CD8-positive, alpha-beta memory T cell (primary cell): ENCODE measurements around the gene C20orf144. TPM values are rescaled to one million over a fixed set of nuclear protein-coding genes. Genes with fewer than 3 reads are reported as not detected.

ENCODE experiments used
- CTCF ChIA-PET: fragments of 350-600 bp; sonication (Branson Sonifier 250); formaldehyde crosslinking; loops from one replicate; lab custom pipeline; 2021; ENCODE audit warnings: antibody characterized with exemption; lab: Charles Lee
- POLR2A ChIA-PET: fragments of 350-600 bp; sonication (Branson Sonifier 250); formaldehyde crosslinking; loops from one replicate; lab custom pipeline; 2021; ENCODE audit warnings: antibody characterized with exemption; lab: Charles Lee
- DNase-seq, 5 donors: peaks; one replicate each; pipeline versions ENCODE4 v3.0.0 to v3.0.0-alpha.2; 2020 to 2022; ENCODE audit warnings: mixed read lengths in 1 of 5
- H3K27ac ChIP-seq: one replicate; pipeline ENCODE4 v1.7.0; 2013; ENCODE audit warnings: low read depth, mild to moderate bottlenecking, low read length, moderate library complexity
- H3K27me3 ChIP-seq: 2 replicates; pipeline ENCODE4 v1.7.0; 2013; ENCODE audit warnings: low read length, mild to moderate bottlenecking; ENCODE audit not compliant: insufficient read depth, poor library complexity, severe bottlenecking
- H3K36me3 ChIP-seq: 2 replicates; pipeline ENCODE4 v1.7.0; 2013; ENCODE audit warnings: mild to moderate bottlenecking, low read length, moderate library complexity; ENCODE audit not compliant: insufficient read depth
- H3K4me1 ChIP-seq: 2 replicates; pipeline ENCODE4 v1.7.0; 2013; ENCODE audit warnings: mild to moderate bottlenecking, low read length, moderate library complexity; ENCODE audit not compliant: insufficient read depth
- H3K4me3 ChIP-seq: 2 replicates; pipeline ENCODE4 v1.7.0; 2013; ENCODE audit warnings: mild to moderate bottlenecking, low read length
- H3K9me3 ChIP-seq: 2 replicates; pipeline ENCODE4 v1.7.0; 2013; ENCODE audit warnings: mild to moderate bottlenecking, low read length
- H3K27ac Mint-ChIP-seq, 8 donors: one replicate each; pipeline ENCODE4 v1.8.0; 2020 to 2021; ENCODE audit warnings: mixed read lengths in 8 of 8, mild to moderate bottlenecking in 6 of 8, inconsistent platforms in 3 of 8, moderate library complexity in 3 of 8
- H3K27me3 Mint-ChIP-seq, 2 donors: one replicate each; pipeline ENCODE4 v1.8.0; 2020 to 2021; ENCODE audit warnings: mixed read lengths in 2 of 2, mild to moderate bottlenecking in 1 of 2, moderate library complexity in 1 of 2
- H3K36me3 Mint-ChIP-seq, 3 donors: one replicate each; pipeline ENCODE4 v1.8.0; 2020 to 2021; ENCODE audit warnings: mixed read lengths in 3 of 3, inconsistent platforms in 1 of 3, mild to moderate bottlenecking in 1 of 3
- H3K4me1 Mint-ChIP-seq, 3 donors: one replicate each; pipeline ENCODE4 v1.8.0; 2020 to 2021; ENCODE audit warnings: mixed read lengths in 3 of 3, inconsistent platforms in 1 of 3, mild to moderate bottlenecking in 1 of 3
- H3K4me3 Mint-ChIP-seq, 7 donors: one replicate each; pipeline ENCODE4 v1.8.0; 2020 to 2021; ENCODE audit warnings: mixed read lengths in 7 of 7, mild to moderate bottlenecking in 6 of 7, moderate library complexity in 4 of 7, inconsistent platforms in 2 of 7
- H3K9me3 Mint-ChIP-seq, 5 donors: one replicate each; pipeline ENCODE4 v1.8.0; 2020 to 2022; ENCODE audit warnings: mixed read lengths in 5 of 5, mild to moderate bottlenecking in 3 of 5, moderate library complexity in 2 of 5, inconsistent platforms in 1 of 5
- polyA plus RNA-seq: library from polyadenylated mRNA; unstranded; fragments of 300-500 nt; fragmentation: Illumina TruSeq; gene quantifications from one replicate; pipeline ENCODE4 v1.2.3, GENCODE V29; 2021
- total RNA-seq, 2 experiments: library from RNA; stranded (reverse); gene quantifications; one replicate each; pipeline ENCODE4 v1.2.3, GENCODE V29; 2021

Gene C20orf144
- total and polyA plus RNA-seq, 3 experiments from 2014 or later, result 0.16 to 0.24 TPM; not detected in 1

GRCh38 chr20:33707668-33708067 is 45.5 kb downstream of the C20orf144 start:
- H3K27ac ChIP-seq, result no peak overlapping the region
- H3K4me3 Mint-ChIP-seq, result no peak overlapping the region
- peaks cover 8 to 47% (median 9%) of the 10 kb centered on the region in 3 donors for H3K36me3 Mint-ChIP-seq
- no peak for DNase-seq
- no peaks in the 10 kb centered on the region for H3K9me3 ChIP-seq
- POLR2A ChIA-PET, result no interaction called here
- no peaks in the 10 kb centered on the region for H3K9me3 Mint-ChIP-seq
- no peaks in the 10 kb centered on the region for H3K27me3 Mint-ChIP-seq
- H3K27ac Mint-ChIP-seq, result peak overlapping the region in 1 of 8 donors; percentile 42
- CTCF ChIA-PET, result no interaction called here
- H3K4me1 Mint-ChIP-seq, result peaks cover 0 to 16% (median 0%) of the 10 kb centered on the region in 3 donors
- H3K27me3 ChIP-seq, result no peaks in the 10 kb centered on the region
- no peaks in the 10 kb centered on the region for H3K4me1 ChIP-seq
- no peak overlapping the region for H3K4me3 ChIP-seq
- H3K36me3 ChIP-seq, result peaks cover 12% of the 10 kb centered on the region

DNA sequence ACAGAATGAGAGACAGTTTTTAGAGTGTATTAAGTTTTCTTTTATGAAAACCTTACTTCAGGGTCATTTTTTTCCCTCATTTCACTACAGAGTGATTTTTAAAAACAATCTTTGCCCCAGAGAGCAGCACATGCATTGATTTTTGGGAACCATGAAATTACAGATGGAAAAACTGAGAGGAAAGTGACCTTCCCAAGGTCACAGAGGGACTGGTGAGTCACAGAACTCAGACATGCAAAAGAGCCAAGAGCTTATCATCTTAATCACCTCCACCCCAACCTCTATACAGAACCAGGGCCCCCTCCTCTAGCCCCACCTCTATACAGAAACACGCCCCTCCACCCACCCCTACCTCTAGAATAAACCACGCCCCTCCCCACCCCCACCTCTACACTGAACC is 47.3 kb downstream of the C20orf144 start:
- Histone ChIP-seq H3K27me3 (no peaks in the 10 kb centered on the region), H3K4me1 (no peaks in the 10 kb centered on the region), H3K36me3 (peaks cover 17% of the 10 kb centered on the region), H3K27ac (no peak overlapping the region), H3K9me3 (no peaks in the 10 kb centered on the region), H3K4me3 (no peak overlapping the region)
- Mint-ChIP-seq H3K9me3 (no peaks in the 10 kb centered on the region), H3K36me3 (peaks cover 12 to 60% (median 18%) of the 10 kb centered on the region in 3 donors), H3K27me3 (no peaks in the 10 kb centered on the region), H3K4me1 (peaks cover 6 to 16% (median 9%) of the 10 kb centered on the region in 3 donors), H3K27ac (no peak overlapping the region), H3K4me3 (no peak overlapping the region)
- POLR2A ChIA-PET, result interaction anchor here (1.2 kb wide), 1 partner anchor 19 kb away, joined by 5 read pairs; no protein-coding TSS in a partner anchor
- DNase-seq, result no peak
- CTCF ChIA-PET, result no interaction called here

DNA sequence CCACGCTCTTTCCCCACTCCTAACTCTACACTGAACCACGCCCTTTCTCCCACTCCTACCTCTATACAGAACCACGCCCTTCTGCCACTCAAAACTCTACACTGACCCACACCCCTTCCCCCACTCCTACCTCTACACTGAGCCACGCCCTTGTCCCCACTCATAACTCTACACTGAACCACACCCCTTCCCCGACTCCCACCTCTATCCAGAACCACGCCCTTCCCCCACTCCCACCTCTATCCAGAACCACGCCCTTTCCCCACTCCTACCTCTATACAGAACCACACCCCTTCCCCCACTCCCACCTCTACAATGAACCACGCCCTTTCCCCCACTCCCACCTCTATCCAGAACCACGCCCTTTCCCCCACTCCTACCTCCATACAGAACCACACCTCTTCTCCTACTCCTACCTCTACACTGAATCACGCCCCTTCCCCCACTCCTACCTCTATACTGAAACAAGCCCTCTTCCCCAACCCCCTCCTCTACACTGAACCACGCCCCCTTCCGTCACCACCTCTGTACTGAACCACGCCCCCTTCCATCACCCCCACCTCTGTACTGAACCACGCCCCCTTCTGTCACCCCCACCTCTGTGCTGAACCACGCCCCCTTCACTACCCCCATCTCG is 47.9 kb downstream of the C20orf144 start:
- DNase-seq, result no peak
- H3K27ac ChIP-seq, result no peak overlapping the region
- Mint-ChIP-seq H3K4me1 (peaks cover 6 to 16% (median 9%) of the 10 kb centered on the region in 3 donors), H3K36me3 (peaks cover 12 to 62% (median 18%) of the 10 kb centered on the region in 3 donors), H3K27me3 (no peaks in the 10 kb centered on the region), H3K27ac (peak overlapping the region in 3 of 8 donors; percentile 54 to 76 (median 75)), H3K4me3 (no peak overlapping the region), H3K9me3 (no peaks in the 10 kb centered on the region)
- H3K27me3 ChIP-seq, result no peaks in the 10 kb centered on the region
- ChIA-PET POLR2A (no interaction called here), CTCF (no interaction called here)
- no peaks in the 10 kb centered on the region for H3K9me3 ChIP-seq
- H3K4me3 ChIP-seq, result no peak overlapping the region
- peaks cover 17% of the 10 kb centered on the region for H3K36me3 ChIP-seq
- no peaks in the 10 kb centered on the region for H3K4me1 ChIP-seq

DNA sequence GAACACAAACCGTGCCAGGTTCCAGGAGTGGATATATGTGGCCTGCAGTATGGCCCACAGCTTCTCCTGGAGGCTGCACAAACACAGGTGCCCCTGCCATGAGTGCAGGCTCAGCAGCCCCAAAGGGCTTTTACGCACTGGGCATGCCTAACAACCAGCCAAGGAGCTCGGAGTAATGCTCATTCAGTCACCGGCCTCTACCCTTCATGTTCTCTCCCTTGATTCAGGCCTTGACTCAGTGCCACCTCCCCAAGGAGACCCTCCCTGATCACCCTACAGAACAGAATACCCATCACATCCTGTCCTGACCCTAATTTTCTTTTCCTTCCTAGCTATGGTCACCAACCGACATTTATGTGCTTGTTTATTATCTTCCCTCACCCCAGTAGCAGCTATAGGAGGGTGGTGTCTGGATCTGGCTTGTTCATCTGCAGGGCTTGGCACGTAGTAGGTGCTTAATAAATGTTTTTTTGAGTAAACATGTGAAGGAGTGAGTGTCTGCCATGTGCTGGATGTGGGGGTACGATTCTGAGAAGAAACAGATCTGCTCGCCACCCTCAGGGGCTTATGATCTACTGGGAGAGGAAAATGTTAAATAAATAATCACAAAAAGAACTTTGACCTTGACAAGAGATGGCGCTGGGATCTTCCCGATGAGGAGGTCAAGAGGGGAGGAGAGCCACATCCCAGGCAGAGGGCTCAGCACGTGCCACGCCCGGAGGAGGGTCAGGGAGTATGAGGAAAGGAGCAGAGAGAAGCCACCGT is 48.7 kb downstream of the C20orf144 start:
- no peaks in the 10 kb centered on the region for H3K4me1 ChIP-seq
- no peak for DNase-seq
- no peaks in the 10 kb centered on the region for H3K27me3 ChIP-seq
- POLR2A ChIA-PET, result no interaction called here
- H3K9me3 ChIP-seq, result no peaks in the 10 kb centered on the region
- CTCF ChIA-PET, result no interaction called here
- H3K4me3 ChIP-seq, result no peak overlapping the region
- H3K36me3 ChIP-seq, result peaks cover 17% of the 10 kb centered on the region
- H3K4me3 Mint-ChIP-seq, result no peak overlapping the region
- H3K4me1 Mint-ChIP-seq, result peaks cover 6 to 16% (median 9%) of the 10 kb centered on the region in 3 donors
- peaks cover 12 to 64% (median 18%) of the 10 kb centered on the region in 3 donors for H3K36me3 Mint-ChIP-seq
- no peak overlapping the region for H3K27ac ChIP-seq
- H3K9me3 Mint-ChIP-seq, result no peaks in the 10 kb centered on the region
- H3K27me3 Mint-ChIP-seq, result no peaks in the 10 kb centered on the region
- H3K27ac Mint-ChIP-seq, result peak overlapping the region in 2 of 8 donors; percentile 66 to 84

DNA sequence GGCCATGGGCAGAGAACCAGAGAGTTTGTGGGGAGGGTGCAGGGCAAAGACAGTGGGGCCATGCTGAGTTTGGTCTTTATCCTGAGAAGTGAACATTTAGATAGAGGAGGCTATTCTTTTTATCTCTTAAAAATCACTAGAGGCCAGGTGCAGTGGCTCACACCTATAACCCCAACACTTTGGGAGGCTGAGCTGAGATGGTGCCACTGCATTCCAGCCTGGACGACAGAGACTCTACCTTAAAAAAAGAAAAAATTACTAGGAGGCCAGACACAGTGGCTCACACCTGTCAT is 49.3 kb downstream of the C20orf144 start:
- Mint-ChIP-seq H3K36me3 (peaks cover 12 to 67% (median 18%) of the 10 kb centered on the region in 3 donors), H3K27ac (peak overlapping the region in 2 of 8 donors; percentile 84 to 89), H3K4me1 (peaks cover 10 to 20% (median 15%) of the 10 kb centered on the region in 3 donors), H3K4me3 (no peak overlapping the region), H3K9me3 (no peaks in the 10 kb centered on the region), H3K27me3 (no peaks in the 10 kb centered on the region)
- Histone ChIP-seq H3K27me3 (no peaks in the 10 kb centered on the region), H3K9me3 (no peaks in the 10 kb centered on the region), H3K36me3 (peaks cover 17% of the 10 kb centered on the region), H3K4me3 (no peak overlapping the region), H3K27ac (no peak overlapping the region), H3K4me1 (no peaks in the 10 kb centered on the region)
- ChIA-PET CTCF (no interaction called here), POLR2A (no interaction called here)
- DNase-seq, result no peak

Other genes with a start within 250 kb of the C20orf144 start
- gene SNTA1, start 218.6 kb upstream of the C20orf144 start, total RNA-seq, result 1 to 10 TPM; 4.6 to 5.6 TPM
- 11.8 TPM for gene SNTA1, start 218.6 kb upstream of the C20orf144 start, polyA plus RNA-seq
- 10 to 100 TPM; 10.7 to 11.9 TPM for gene CBFA2T2, start 172.2 kb upstream of the C20orf144 start, total RNA-seq
- gene CBFA2T2, start 172.2 kb upstream of the C20orf144 start, polyA plus RNA-seq, result 25.8 TPM
- gene ACTL10, start 4.6 kb downstream of the C20orf144 start, total RNA-seq, result 1 to 10 TPM; 3.8 to 4.6 TPM
- gene ACTL10, start 4.6 kb downstream of the C20orf144 start, polyA plus RNA-seq, result 6.6 TPM
- gene NECAB3, start 12.1 kb downstream of the C20orf144 start, total RNA-seq, result 10 to 100 TPM; 19.0 to 20.6 TPM
- 2.7 TPM for gene NECAB3, start 12.1 kb downstream of the C20orf144 start, polyA plus RNA-seq
- gene E2F1, start 24.1 kb downstream of the C20orf144 start, total RNA-seq, result 10 to 100 TPM; 68.8 to 72.3 TPM
- 0.52 TPM for gene E2F1, start 24.1 kb downstream of the C20orf144 start, polyA plus RNA-seq
- 1 to 10 TPM; 8.4 to 9.1 TPM for gene PXMP4, start 58.0 kb downstream of the C20orf144 start, total RNA-seq
- gene PXMP4, start 58.0 kb downstream of the C20orf144 start, polyA plus RNA-seq, result 23.6 TPM
- 1 to 10 TPM; 4.5 to 5.0 TPM for gene ZNF341, start 69.7 kb downstream of the C20orf144 start, total RNA-seq
- 2.6 TPM for gene ZNF341, start 69.7 kb downstream of the C20orf144 start, polyA plus RNA-seq
- gene CHMP4B, start 149.0 kb downstream of the C20orf144 start, total RNA-seq, result 10 to 100 TPM; 78.3 to 79.9 TPM
- 5.7 TPM for gene CHMP4B, start 149.0 kb downstream of the C20orf144 start, polyA plus RNA-seq